GM12875 (cell line): Measurements from ENCODE around the gene SEZ6L.

Experiments used
- H3K4me3 ChIP-seq: one replicate; pipeline ENCODE4 v1.5.1; 2011; ENCODE audit warnings: low read depth, low read length, control low read depth
- TF ChIP-seq, protein P1 (sequence below): IDR thresholded peaks from 2 replicates; pipeline ENCODE4 v1.5.1; 2011; ENCODE audit warnings: low read depth, mild to moderate bottlenecking, control low read depth, inconsistent platforms, low read length, moderate library complexity, borderline replicate concordance; ENCODE audit not compliant: insufficient read depth

SEZ6L gene

GRCh38 chr22:26264162-26264561, 94.9 kb downstream of the SEZ6L start:
- no peak overlapping the region for H3K4me3 ChIP-seq
- TF ChIP-seq, protein P1, sequence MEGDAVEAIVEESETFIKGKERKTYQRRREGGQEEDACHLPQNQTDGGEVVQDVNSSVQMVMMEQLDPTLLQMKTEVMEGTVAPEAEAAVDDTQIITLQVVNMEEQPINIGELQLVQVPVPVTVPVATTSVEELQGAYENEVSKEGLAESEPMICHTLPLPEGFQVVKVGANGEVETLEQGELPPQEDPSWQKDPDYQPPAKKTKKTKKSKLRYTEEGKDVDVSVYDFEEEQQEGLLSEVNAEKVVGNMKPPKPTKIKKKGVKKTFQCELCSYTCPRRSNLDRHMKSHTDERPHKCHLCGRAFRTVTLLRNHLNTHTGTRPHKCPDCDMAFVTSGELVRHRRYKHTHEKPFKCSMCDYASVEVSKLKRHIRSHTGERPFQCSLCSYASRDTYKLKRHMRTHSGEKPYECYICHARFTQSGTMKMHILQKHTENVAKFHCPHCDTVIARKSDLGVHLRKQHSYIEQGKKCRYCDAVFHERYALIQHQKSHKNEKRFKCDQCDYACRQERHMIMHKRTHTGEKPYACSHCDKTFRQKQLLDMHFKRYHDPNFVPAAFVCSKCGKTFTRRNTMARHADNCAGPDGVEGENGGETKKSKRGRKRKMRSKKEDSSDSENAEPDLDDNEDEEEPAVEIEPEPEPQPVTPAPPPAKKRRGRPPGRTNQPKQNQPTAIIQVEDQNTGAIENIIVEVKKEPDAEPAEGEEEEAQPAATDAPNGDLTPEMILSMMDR, result no peak

DNA sequence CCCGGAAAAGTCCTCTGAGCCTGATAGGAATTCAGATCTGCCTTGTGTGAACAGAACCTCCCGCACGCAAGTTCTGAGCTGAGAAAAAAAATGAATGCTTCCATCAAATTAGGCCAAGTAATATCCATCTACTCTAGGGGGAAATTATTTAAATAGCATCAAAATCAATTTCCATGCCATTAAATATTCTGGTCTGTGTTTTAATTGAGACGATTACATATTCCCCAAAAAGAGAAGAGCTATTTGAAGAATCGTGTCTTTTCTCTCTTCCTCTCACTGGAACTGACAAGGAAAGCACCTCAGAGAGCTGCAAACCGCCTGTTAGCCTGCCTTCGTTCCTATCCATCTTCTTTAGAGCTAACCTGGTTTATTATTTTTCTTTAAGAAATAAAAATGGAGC, 96.0 kb downstream of the SEZ6L start:
- TF ChIP-seq, protein P1, result no peak

GRCh38 chr22:26265909-26266308, 96.6 kb downstream of the SEZ6L start:
- TF ChIP-seq, protein P1, result no peak
- H3K4me3 ChIP-seq, result no peak overlapping the region

More for the DNA sequence above, 96.0 kb downstream of the SEZ6L start:
- H3K4me3 ChIP-seq, result no peak overlapping the region

- TF ChIP-seq, protein P1, result no peak
Observed at GRCh38 chr22:26267856-26268255, 98.6 kb downstream of the SEZ6L start.

GRCh38 chr22:26269572-26269971, 100.3 kb downstream of the SEZ6L start:
- TF ChIP-seq, protein P1, result no peak

More at GRCh38 chr22:26267856-26268255, 98.6 kb downstream of the SEZ6L start:
- no peak overlapping the region for H3K4me3 ChIP-seq

DNA sequence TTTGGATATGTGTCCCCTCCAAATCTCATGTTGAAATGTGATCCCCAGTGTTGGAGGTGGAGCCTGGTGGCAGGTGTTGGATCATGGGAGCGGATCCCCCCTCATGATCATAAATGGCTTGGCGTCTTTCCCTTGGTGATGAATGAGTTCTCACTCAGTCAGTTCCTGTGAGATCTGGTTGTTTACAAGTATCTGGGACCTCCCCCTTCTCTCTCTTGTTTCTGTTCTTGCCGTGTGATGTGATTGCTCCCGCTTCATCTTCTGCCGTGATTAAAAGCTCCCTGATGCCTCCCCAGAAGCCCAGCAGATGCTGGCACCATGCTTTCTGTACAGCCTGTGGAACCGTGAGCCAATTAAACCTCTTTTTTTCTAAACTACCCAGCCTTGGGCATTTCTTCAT, 102.2 kb downstream of the SEZ6L start:
- no peak overlapping the region for H3K4me3 ChIP-seq
- TF ChIP-seq, protein P1, result no peak

More at GRCh38 chr22:26269572-26269971, 100.3 kb downstream of the SEZ6L start:
- H3K4me3 ChIP-seq, result no peak overlapping the region

- TF ChIP-seq, protein P1, result no peak
Observed at GRCh38 chr22:26273011-26273675, 103.9 kb downstream of the SEZ6L start.

More at GRCh38 chr22:26273011-26273675, 103.9 kb downstream of the SEZ6L start:
- H3K4me3 ChIP-seq, result no peak overlapping the region
